ENCODE data around the gene PC.

Gene PC

DNA sequence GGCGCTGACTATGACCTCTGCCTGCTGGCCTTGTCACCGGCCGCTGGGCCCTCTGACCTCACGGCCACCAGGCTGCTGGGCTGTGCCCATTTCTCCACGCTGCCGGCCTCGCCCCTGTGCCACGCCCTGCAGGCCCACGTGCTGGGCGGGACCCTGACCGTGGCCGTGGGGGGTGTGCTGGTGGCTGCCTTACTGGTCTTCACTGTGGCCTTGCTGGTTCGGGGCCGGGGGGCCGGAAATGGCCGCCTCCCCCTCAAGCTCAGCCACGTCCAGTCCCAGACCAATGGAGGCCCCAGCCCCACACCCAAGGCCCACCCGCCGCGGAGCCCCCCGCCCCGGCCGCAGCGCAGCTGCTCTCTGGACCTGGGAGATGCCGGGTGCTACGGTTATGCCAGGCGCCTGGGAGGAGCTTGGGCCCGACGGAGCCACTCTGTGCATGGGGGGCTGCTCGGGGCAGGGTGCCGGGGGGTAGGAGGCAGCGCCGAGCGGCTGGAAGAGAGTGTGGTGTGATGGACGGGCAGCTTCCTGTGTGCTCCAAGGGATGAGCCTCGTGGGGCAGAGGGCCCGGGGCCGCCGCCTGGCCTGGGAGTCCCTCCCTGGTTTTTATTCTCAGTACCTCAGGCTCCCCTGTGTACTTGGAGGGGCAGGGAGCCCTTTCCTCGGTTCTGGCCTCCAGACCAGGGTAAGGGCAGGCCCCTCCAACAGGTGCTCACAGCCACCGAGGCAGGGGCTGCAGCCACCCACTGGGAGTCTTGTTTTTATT, 98.3 kb downstream of the PC start:
- no peak overlapping the region for H3K4me2 ChIP-seq (ENCODE audit: low read length)

GRCh38 chr11:66858939-66859685, 99.1 kb downstream of the PC start:
- Histone ChIP-seq H3K36me3 (ENCODE audit: control insufficient read depth, insufficient read depth, low read length) (no peaks in the 10 kb centered on the region), H3K27ac (no peak overlapping the region), H3K27me3 (ENCODE audit: control insufficient read depth, insufficient read depth, low read length) (no peaks in the 10 kb centered on the region), H3K4me2 (ENCODE audit: low read length) (no peak overlapping the region), H3K9ac (no peak overlapping the region), H2AFZ (no peak overlapping the region), H3K9me3 (ENCODE audit: control insufficient read depth, low read length) (no peaks in the 10 kb centered on the region), H3K79me2 (no peaks in the 10 kb centered on the region), H3K4me1 (no peaks in the 10 kb centered on the region), H3K4me3 (ENCODE audit: low read depth, low read length) (no peak overlapping the region)
- TF ChIP-seq, protein P1, sequence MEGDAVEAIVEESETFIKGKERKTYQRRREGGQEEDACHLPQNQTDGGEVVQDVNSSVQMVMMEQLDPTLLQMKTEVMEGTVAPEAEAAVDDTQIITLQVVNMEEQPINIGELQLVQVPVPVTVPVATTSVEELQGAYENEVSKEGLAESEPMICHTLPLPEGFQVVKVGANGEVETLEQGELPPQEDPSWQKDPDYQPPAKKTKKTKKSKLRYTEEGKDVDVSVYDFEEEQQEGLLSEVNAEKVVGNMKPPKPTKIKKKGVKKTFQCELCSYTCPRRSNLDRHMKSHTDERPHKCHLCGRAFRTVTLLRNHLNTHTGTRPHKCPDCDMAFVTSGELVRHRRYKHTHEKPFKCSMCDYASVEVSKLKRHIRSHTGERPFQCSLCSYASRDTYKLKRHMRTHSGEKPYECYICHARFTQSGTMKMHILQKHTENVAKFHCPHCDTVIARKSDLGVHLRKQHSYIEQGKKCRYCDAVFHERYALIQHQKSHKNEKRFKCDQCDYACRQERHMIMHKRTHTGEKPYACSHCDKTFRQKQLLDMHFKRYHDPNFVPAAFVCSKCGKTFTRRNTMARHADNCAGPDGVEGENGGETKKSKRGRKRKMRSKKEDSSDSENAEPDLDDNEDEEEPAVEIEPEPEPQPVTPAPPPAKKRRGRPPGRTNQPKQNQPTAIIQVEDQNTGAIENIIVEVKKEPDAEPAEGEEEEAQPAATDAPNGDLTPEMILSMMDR (IDR thresholded peaks at IDR 0.05), result no peak

More for the DNA sequence above, 98.3 kb downstream of the PC start:
- Histone ChIP-seq H3K4me3 (ENCODE audit: low read depth, low read length) (no peak overlapping the region), H3K36me3 (ENCODE audit: control insufficient read depth, insufficient read depth, low read length) (no peaks in the 10 kb centered on the region), H3K9ac (no peak overlapping the region), H3K27ac (no peak overlapping the region), H3K27me3 (ENCODE audit: control insufficient read depth, insufficient read depth, low read length) (no peaks in the 10 kb centered on the region), H2AFZ (no peak overlapping the region), H3K4me1 (no peaks in the 10 kb centered on the region), H3K9me3 (ENCODE audit: control insufficient read depth, low read length) (no peaks in the 10 kb centered on the region), H3K79me2 (no peaks in the 10 kb centered on the region)
- TF ChIP-seq, protein P1 (IDR thresholded peaks at IDR 0.05), result no peak

DNA sequence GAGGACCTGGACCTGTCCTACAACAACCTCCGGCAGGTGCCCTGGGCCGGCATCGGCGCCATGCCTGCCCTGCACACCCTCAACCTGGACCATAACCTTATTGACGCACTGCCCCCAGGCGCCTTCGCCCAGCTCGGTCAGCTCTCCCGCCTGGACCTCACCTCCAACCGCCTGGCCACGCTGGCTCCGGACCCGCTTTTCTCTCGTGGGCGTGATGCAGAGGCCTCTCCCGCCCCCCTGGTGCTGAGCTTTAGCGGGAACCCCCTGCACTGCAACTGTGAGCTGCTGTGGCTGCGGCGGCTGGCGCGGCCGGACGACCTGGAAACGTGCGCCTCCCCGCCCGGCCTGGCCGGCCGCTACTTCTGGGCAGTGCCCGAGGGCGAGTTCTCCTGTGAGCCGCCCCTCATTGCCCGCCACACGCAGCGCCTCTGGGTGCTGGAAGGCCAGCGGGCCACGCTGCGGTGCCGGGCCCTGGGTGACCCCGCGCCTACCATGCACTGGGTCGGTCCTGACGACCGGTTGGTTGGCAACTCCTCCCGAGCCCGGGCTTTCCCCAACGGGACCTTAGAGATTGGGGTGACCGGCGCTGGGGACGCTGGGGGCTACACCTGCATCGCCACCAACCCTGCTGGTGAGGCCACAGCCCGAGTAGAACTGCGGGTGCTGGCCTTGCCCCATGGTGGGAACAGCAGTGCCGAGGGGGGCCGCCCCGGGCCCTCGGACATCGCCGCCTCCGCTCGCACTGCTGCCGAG, 99.8 kb downstream of the PC start:
- Histone ChIP-seq H3K4me1 (no peaks in the 10 kb centered on the region), H2AFZ (no peak overlapping the region), H3K9me3 (ENCODE audit: control insufficient read depth, low read length) (no peaks in the 10 kb centered on the region), H3K4me3 (ENCODE audit: low read depth, low read length) (no peak overlapping the region), H3K27me3 (ENCODE audit: control insufficient read depth, insufficient read depth, low read length) (no peaks in the 10 kb centered on the region), H3K4me2 (ENCODE audit: low read length) (no peak overlapping the region), H3K27ac (no peak overlapping the region), H3K9ac (no peak overlapping the region), H3K79me2 (no peaks in the 10 kb centered on the region), H3K36me3 (ENCODE audit: control insufficient read depth, insufficient read depth, low read length) (no peaks in the 10 kb centered on the region)
- TF ChIP-seq, protein P1 (IDR thresholded peaks at IDR 0.05), result no peak

DNA sequence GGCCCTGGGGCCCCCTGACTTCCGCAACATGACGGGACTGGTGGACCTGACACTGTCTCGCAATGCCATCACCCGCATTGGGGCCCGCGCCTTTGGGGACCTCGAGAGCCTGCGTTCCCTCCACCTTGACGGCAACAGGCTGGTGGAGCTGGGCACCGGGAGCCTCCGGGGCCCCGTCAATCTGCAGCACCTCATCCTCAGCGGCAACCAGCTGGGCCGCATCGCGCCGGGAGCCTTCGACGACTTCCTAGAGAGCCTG, 100.3 kb downstream of the PC start:
- Histone ChIP-seq H3K4me1 (no peaks in the 10 kb centered on the region), H2AFZ (no peak overlapping the region), H3K79me2 (no peaks in the 10 kb centered on the region), H3K9me3 (ENCODE audit: control insufficient read depth, low read length) (no peaks in the 10 kb centered on the region), H3K4me2 (ENCODE audit: low read length) (no peak overlapping the region), H3K4me3 (ENCODE audit: low read depth, low read length) (no peak overlapping the region), H3K36me3 (ENCODE audit: control insufficient read depth, insufficient read depth, low read length) (no peaks in the 10 kb centered on the region), H3K27ac (no peak overlapping the region), H3K9ac (no peak overlapping the region), H3K27me3 (ENCODE audit: control insufficient read depth, insufficient read depth, low read length) (no peaks in the 10 kb centered on the region)
- TF ChIP-seq, protein P1 (IDR thresholded peaks at IDR 0.05), result no peak

Measured in parathyroid adenoma (tissue), 2 donors.